ENCODE data around the gene ASGR2.
"Not testable (repeated sequence)": the region's sequence is repeated elsewhere in the genome, so short reads cannot be mapped to it uniquely, and the experiment has no call there.

ASGR2 gene

GRCh38 chr17:7114241-7114874 is at the start of gene ASGR2:
ASGR2 (minus strand) TSS chr17:7114822; CDS start chr17:7114240, 582 bp downstream.
- peak; percentile 33 for DNase-seq

DNA sequence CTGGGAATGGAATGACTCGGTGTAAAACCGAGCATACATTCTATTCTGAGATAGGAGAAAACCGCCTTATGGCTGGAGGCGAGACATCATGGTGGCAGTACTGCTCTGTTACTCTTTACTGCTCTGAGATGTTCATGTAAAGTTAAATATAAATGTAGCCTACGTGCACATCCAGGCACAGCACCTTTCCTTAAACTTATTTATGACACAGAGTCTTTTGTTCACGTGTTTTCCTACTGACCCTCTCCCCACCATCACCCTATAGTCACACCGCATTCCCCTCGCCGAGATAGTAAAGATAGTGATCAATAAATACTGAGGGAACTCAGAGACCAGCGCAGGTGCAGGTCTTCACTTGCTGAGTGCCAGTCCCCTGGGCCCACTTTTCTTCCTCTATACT is 44.9 kb upstream of the ASGR2 start:
- not testable (repeated sequence) for DNase-seq

DNA sequence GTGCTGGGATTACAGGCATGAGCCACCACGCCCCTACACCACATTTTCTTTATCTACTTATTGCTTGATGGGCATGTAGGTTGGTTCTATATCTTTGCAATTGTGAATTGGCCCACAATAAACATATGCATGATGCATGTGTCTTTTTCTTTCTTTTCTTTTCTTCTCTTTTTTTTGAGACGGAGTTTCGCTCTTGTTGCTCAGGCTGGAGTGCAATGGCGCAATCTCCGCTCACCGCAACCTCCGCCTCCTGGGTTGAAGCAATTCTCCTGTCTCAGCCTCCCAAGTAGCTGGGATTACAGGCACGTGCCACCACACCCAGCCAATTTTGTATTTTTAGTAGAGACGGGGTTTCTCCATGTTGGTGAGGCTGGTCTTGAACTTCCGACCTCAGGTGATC is 43.8 kb upstream of the ASGR2 start:
- not testable (repeated sequence) for DNase-seq

- no peak for DNase-seq
Observed at GRCh38 chr17:7156342-7156940, 41.8 kb upstream of the ASGR2 start.

DNA sequence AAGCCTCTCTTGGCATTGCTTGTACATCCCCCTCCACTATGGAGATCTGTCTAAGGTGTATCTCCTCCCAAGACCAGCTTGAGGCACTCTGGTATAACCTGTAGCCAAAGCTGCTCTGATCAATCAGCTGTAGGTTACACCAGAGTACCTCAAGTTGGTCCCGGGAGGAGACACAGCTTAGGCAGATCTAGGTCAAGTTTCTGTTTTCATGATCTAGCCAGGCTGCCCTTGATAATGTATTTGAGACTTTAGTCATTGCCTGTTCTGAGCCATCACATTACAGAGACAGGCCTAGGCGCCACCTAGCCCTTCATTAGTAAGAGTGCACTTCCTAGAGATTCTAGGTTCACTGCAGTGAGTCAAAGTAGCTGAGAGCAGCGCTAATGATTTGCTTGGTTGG is 33.1 kb upstream of the ASGR2 start:
- no peak for DNase-seq

- DNase-seq: no peak
Observed at GRCh38 chr17:7146115-7146514, 31.5 kb upstream of the ASGR2 start.

DNA sequence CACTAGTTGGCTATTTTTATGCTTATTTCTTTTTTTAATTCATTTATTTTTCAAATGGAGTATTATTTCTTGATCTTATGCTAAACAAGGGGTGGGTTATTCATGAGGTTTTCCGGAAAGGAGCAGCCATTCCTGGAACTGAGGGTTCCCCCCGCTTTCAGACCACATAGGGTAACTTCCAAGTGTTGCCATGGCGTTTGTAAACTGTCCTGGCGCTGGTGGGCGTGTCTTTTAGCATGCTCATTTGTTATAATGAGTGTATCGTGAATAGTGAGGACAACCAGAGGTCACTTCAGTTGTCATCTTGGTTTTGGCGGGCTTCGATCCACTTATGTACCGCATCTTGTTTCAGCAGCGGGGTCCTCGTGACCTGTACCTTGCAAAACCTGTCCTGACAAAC is 29.6 kb upstream of the ASGR2 start:
- DNase-seq: no peak

- DNase-seq: no peak
Observed at GRCh38 chr17:7141824-7142223, 27.2 kb upstream of the ASGR2 start.

DNA sequence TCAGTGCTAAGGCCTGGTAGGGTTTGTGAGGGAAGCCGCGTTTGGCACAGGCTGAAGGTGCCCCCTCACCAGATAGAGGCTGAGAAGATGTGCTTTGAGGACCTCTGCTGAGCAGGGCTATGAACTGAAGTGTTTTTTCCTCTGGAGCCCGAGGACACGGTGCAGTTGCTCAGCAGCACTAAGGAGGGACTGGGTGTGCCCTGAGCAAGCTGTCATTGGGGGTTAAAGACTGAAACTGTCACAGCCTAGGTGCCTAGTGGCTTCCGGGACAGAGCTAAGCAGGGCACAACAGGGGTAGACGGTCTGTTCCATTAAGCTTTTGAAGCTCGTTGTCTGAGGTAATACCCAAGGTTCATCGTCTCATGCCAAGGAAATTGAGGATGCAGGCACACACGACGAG is 24.8 kb upstream of the ASGR2 start:
- DNase-seq: no peak

GRCh38 chr17:7138800-7139381 is 24.3 kb upstream of the ASGR2 start:
- DNase-seq: no peak

DNA sequence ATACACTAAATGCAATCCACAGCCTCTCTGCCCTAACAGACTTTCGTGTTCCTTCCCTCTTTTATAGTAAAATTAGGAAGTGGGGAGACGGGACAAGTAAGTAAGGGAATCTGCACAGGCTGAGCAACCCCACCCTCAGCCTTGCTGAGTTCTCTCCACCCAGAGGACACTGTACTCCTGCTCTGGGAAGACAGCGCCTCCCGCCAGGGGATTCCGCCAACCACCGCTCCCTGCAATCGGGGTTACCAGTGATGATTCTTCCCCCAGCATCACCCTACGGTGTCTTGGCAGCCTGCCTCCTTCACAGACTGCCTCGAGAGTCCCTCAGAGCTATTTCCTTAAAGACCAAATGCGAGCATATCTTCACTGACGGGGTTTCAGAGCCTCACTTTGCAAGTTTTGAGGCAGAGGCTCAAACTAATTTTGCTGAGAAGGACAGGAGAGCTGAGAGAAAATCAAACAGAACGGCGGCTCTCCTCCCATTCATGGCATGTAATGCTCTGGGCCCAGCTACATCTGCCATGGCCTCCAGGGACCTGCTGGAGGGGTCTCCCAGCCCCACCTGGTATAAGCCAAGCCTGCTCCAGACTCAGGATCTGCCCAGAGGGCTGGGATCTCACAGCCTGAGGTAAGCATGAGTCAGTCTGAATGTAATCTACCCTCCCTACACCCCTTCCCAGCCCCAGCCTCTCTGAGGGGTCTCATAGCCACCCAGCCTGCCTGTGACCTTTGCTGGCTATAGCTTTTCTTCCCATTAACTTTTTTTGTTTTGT is 22.7 kb upstream of the ASGR2 start:
- DNase-seq: peak; percentile 1

GRCh38 chr17:7136266-7136877 is 21.8 kb upstream of the ASGR2 start:
- DNase-seq: peak; percentile 92

DNA sequence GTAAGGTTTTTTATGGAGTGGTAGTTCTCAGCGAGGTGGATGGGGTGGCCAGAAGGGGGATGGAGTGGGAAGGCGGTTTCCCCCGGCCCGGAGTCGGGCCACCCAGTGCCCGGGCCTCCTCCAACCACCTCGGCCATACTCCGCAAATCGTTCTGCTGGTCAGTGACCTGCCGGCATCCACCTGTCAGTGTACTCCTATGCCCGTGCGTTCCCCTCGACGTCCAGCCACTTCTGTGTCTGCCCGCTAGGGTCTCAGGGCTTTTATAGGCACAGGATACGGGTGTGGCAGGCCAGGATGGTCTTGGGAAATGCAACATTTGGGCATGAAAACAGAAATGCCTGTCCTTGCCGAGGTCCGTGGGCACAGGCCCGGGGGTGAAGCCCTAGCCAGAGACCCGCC is 19.3 kb upstream of the ASGR2 start:
- peak; percentile 49 for DNase-seq

DNA sequence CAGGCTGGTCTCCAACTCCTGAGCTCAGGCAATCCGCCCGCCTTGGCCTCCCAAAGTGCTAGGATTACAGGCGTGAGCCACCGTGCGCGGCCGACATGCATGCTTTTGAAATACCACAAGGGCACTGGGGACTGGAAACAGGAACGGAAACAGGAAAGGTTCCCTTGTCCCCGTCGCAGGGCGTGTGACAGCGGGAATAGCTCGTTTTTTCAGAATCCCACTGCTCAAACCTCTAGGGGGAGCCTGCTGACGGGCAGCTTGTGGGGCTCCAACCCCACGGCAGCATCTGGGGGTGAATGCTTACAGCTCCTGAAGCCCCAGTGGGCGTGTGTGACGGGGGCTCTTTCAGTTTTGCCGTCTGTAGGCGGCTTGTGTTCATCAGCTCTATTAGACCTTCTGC is 18.8 kb upstream of the ASGR2 start:
- DNase-seq: peak; percentile 78

GRCh38 chr17:7132511-7133094 is 18.0 kb upstream of the ASGR2 start:
- DNase-seq: peak; percentile 78

GRCh38 chr17:7131423-7131791 is 16.8 kb upstream of the ASGR2 start:
- peak; percentile 30 for DNase-seq

- peak; percentile 42 for DNase-seq
Observed at GRCh38 chr17:7130621-7131422, 16.2 kb upstream of the ASGR2 start.

DNA sequence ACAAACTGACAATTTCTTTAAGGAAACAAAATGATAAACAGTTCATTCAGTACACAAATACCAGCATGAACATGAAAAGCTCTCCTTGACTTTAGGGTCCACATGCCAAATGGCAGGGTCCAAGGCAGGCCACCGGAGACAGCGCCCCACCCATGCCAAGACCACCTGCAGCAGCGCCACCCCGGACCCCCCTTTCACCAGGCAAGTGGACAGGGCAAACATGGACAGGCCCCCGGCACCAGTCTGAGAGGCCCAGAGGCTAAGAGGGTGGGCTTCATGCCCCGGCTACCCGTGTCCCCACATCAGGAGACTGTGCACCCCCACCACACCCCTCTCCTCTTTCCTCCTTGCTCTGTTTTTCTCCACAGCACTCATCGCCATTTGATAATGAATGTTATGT is 14.7 kb upstream of the ASGR2 start:
- DNase-seq: peak; percentile 25

DNA sequence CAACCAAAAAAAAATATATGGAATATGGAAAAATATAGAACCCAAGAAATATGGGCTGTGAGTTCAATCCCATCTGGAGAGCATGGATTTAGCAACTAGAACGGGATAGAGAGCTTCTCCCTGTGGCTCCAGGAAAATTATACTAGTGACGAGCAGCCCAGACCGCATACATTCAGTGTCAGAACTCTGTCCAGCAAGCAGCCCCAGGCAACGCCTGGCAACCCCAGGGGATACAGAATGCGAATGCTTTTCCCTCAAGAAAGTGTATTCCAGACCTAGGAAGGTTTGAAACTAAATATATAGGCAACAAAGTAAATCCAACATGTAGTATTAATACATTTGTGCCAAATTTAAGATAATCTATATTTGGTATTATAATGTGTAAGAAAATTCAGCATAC is 13.5 kb upstream of the ASGR2 start:
- DNase-seq: peak; percentile 21

DNA sequence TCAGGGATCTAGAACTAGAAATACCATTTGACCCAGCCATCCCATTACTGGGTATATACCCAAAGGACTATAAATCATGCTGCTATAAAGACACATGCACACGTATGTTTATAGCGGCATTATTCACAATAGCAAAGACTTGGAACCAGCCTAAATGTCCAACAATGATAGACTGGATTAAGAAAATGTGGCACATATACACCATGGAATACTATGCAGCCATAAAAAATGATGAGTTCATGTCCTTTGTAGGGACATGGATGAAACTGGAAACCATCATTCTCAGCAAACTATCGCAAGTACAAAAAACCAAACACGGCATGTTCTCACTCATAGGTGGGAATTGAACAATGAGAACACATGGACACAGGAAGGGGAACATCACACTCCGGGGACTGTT is 12.9 kb upstream of the ASGR2 start:
- not testable (repeated sequence) for DNase-seq

DNA sequence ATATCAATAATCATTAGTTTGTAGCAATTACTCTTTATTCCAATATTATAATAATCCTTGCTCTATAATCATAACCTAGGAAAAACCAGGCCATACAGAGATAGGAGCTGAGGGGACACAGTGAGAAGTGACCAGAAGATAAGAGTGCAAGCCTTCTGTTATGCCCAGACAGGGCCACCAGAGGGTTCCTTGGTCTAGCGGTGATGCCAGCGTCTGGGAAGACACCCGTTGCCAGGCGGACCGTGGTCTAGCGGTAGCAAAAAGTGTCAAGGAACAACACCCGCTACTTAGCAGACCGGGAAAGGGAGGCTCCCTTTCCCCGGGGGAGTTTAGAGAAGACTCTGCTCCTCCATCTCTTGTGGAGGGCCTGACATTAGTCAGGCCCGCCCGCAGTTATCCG is 11.8 kb upstream of the ASGR2 start:
- DNase-seq: not testable (repeated sequence)

DNA sequence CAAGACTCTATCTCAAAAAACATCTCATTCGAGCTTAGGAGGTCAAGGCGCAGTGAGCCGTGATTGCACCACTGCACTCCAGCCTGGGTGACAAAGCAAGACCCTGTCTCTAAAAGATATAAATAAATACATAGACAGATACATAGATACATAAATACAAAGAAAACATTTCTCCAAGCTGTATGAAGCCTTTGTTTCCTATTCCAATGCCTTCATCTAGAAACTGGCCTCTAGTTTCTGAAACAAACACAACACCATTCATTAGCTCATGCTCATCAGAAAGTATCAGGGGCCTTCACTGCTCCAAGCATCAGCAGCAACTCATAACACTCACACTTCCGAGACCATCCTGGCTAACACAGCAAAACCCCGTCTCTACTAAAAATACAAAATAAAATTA is 10.3 kb upstream of the ASGR2 start:
- DNase-seq: no peak

All from activated effector memory CD4-positive, alpha-beta T cell treated with anti-CD3 and anti-CD28 coated beads, Interleukin-2, amount 50 U/mL, for 16 hours (primary cell).